UCSD-AML1 (cell line): ENCODE measurements around the gene REP15.
"Not testable (repeated sequence)": the region's sequence is repeated elsewhere in the genome, so short reads cannot be mapped to it uniquely, and the experiment has no call there.

Experiments
- DNase-seq: peaks from one replicate; lab custom pipeline; 2025; ENCODE audit not compliant: unreplicated experiment; lab: John Stamatoyannopoulos, UW

The REP15 gene

DNA sequence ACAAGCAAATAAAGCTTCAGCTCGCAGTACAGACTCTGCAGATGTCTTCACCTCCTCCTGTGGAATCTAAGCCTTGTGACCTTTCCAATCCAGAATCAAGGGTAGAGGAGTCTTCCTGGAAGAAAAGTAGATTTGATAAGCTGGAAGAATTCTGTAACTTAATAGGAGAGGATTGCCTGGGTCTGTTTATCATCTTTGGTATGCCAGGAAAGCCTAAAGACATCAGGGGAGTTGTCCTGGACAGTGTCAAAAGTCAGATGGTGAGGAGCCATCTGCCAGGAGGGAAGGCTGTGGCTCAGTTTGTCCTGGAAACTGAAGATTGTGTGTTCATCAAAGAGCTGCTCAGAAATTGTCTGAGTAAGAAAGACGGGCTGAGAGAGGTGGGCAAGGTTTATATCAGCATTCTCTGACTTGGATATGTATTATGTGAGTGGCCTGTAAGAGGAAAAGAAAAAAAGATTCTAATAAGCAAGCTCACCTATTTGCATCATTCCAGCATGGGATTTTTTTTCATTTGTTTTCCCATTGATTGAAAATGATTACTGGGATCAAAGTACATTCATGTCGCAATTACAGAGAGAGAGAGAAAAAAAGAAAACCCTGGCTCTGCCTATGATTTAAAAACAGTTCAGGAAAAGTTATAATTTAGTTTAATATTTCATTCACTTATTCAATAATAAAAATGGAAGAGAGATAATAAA lies 767 bp downstream of the REP15 start:
- no peak for DNase-seq

DNA sequence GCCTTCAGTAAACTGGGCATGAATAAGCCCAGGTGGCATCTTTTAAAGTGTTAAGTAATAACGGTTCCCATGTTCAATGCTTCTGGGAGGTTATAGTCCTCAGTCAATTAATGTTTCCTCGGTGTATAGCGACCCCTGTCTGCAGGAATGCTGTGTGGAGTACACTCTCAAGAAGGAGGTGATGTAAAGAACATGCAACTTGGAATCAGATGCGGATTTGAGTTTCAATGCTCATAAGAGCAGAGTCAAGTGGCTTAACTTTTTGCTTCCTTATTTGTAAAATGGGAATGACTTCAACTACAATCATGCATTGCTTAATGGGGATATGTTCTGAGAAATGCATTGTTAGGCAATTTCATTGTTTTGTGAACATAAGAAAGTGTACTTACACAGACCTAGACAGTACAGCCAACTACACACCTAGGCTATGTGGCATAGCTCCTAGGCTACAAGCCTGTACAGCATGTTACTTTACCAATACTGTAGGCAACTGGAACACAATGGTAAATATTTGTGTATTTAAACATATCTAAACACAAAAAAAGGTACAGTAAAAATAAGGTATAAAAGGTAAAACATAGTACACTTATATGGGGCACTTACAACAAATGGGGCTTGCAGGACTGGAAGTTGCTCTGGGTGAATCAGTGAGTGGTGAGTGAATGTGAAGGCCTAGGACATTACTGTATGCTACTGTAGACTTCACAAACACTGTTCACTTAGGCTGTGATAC lies 7.6 kb downstream of the REP15 start:
- peak; percentile 42 for DNase-seq

DNA sequence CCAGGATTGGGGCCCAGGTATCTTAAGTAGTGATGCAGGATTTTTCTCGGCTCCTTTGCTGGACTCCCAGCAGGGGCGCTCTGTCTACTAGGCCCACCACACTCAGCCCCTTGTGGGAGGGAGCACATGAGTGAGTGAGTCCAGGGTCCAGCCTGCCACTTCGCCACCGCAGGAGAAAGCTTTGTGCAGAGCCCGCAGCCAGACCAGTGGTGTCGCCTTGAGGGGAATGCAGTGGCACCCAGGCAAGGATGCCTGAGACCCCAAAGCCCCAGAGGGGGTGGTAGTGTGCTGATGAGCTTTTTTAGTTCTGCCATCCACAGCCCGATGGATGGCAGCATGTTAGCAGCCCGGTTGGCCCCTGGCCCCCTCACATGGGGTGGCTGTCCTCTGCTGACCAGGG lies 9.0 kb downstream of the REP15 start:
- no peak for DNase-seq

DNA sequence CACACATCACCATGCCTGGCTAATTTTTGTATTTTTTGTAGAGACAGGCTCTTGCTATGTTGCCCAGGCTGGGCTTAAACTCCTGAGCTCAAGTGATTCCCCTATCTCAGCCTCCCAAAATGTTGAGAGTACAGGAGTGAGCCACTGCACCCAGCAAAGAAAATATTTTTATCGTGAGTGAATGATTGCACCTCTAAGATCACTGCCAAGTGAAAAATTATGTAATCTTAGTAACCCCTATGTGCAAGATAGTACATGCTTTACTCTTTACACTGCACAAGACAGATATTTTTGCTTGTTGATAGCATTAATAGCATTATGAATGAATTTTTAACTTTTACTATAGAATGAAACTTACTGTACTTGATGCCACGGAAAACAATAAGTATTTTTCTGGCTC lies 11.0 kb downstream of the REP15 start:
- no peak for DNase-seq

DNA sequence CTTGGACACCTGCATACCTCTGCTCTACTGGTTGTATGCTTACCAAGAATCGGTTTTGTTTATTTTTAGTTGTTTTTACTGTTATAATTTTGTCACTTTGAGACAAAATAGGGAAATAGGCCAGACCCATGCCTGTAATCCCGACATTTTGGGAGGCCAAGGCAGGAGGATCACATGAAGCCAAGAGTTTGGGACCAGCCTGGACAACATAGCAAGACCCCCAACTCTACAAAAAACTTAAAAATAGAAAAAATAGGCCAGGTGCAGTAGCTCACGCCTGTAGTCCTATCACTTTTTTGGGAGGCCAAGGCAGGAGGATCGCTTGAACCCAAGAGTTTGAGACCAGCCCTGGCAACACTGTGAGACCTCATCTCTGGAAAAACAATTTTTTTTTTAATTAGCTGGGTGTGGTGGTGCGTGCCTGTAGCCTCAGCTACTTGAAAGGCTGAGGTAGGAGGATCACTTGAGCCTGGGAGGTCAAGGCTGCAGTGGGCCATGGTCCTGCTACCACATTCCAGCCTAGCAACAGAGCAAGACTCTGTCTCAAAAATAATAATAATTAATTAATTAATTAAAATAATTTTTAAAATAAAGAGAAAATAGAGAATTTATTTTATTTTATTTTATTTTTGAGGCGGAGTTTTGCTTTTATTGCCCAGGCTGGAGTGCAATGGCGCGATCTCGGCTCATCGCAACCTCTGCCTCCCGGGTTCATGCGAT lies 13.1 kb downstream of the REP15 start:
- DNase-seq = no peak

DNA sequence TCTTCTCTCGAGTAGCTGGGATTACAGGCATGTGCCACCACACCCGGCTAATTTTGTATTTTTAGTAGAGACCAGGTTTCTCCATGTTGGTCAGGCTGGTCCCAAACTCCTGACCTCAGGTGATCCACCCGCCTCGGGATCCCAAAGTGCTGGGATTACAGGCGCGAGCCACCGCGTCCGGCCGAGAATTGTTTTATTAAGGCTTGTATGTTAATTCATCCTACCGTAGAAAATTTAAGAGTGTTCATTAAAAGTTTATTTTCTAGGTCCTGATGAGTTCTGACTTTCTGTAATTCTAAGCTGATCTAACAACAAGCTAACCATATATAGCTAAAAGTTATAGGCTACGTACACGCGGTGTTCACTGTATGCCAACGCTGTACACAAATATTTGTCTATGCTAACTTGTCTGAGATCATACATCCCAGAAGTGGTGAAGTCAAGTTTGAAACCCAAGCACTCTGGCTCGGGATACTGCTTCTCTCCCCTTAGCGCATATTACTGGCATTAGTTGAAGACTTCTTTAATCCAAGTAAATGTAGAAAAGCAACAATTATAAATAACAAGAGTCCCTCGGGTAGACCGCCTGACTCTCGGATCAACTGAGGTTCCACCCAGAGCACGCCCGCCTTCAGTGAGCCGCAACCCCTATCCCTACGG lies 13.8 kb downstream of the REP15 start:
- no peak for DNase-seq

DNA sequence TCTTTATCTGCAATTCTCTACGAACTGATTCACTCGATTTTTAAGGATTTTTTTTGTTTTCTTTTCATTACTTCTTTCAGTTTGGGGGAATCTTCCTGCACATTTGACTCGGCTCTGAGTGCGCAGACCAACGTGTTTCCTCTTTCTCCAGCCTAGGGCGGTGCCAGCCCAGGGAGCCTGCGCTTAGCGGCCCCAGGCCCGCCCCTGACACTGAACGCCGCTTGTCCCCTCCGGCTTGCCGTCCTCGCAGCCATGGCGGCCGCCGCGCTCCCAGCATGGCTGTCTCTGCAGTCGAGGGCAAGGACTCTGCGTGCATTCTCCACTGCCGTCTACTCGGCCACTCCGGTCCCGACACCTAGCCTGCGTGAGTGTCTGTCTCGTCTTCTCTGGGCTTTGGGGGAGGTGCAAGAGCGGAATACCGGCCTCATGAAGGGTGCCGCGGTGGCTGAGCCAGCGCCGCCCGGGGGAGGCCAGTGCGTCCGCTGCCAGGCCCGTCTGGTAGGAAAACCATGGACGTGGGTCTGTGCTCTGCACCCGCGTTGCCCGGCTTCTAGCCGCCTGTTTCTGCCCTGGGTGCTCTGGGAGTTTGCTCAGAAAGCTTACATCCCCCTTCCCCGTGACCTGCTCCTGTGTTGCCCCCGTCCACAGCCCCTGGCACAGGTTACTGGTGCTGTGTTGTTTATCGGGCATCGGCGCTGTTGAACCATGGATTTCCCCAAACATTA lies 14.5 kb downstream of the REP15 start, which contains the start of gene MRPS35:
MRPS35 (plus strand) TSS at position 241 of the 725 bp plus-strand sequence; CDS start at position 253, 12 bp downstream.
- peak; percentile 89 for DNase-seq

DNA sequence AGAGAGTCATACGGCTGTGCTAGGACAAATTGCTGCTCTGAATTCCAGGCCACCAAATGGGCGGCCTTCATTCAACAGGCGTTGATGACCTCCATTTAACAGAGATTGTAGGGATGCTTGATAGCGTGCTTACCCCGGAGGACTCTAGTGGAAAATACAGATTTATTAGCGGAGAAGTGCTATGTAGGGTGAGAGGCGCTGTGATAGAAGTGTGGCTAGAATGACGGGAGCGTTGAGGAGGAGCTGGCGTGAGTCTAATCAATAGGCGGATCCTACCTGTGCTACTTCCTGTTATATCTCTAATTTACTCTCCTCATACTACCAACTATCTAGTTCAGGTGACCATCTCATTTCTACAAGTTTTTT lies 15.1 kb downstream of the REP15 start:
- no peak for DNase-seq

DNA sequence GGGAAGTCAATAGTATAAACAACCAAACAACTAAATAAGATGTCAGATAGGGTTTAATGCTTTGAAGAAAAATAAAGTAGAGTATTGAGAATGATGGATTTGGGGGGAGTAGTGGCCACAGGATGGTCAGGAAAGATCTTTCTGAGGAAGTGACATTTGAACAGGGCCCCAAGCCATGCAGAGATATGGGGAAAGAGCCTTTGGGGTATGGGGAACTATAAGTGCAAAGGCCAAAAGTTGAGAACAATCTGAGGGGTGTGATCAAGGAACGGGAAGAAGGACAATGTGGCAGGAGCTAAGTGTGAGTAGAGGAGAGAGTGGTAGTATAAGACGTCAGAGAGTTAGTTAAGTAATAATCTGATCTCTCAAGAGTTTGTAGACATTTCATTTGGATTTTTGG lies 15.7 kb downstream of the REP15 start:
- no peak for DNase-seq

DNA sequence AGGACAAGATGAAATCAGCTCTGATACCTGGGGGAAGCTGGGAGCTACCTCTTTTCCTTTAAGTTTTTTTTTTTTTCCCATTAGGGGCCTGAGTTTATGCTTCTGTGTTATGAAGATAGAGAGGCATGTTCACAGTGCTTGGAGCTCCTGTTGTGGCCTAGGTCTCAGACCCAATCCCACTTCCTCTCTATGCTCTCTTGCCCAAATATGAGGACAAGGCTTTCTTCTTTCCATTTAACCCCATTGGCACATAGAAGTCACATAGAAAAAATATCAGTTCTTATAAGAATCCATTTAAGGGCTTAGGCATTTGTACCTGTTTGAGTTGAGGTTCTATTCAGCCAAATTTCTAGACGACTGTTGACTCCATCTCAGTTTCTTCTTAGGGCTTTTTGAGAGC lies 27.0 kb downstream of the REP15 start:
- no peak for DNase-seq

DNA sequence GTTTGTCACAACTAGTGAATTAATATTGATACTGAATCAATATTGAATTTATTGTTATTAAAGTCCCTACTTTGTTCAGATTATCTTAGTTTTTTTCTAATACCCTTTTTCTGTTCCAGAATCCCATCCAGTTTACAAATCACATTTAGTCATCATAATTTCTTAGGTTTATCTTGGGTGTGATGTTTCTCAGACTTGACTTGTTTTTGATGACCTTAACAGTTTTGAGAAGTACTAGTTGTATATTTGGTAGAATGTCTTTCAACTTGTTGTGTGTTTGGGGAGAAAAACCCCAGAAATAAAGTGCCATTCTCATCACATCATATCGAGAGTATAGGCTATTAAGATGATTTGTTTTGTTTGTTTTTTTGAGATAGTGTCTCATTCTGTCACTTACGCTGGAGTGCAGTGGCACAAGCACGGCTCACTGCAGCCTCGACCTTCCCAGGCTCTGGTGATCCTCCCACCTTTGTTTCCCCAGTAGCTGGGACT lies 33.9 kb downstream of the REP15 start:
- DNase-seq = no peak

DNA sequence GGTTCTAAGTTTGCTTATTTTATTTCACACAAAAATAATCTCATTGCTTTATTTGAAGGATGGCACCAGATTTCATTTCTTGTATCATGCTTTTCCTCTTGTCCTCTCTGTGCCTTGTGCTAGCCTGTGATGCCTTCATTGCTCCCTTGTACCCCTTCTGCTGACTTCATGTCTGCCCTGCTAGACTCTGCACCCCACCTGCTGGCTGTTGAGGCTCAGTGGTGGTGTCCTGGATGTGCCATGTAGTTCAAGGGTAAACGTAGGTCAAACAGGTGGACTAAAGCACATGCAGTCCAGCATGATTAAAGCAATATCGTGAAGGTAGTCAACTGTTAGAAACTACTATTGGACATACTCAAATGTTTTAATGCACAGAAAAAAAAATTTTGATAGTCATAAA lies 36.0 kb downstream of the REP15 start:
- no peak for DNase-seq

DNA sequence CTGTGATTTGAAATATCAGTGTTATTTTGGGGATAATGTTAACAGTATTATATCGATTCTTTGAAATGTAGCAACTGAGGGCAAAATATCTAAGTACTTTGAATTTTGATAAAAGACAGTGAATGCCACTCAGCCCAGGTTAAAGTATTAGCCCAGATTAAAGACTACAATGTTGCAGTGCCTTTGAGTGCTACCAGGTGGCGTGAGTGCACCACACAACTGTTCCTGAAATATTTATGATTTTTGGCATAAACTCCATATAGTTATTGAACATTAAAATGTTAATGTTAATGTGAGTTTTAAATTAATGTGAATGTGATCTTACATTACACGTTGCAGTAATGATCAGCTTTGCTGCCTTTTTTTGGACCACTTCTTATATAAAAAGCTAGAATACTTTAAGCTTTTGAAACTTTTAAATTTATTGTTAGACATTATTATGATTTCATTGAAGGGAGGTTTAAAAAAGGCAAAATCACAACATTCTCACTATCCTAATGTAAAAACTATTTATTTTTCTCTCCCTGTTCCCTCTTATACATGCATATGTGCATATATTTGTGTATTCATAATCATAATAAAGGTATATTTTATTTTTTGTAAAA lies 36.9 kb downstream of the REP15 start:
- DNase-seq = peak; percentile 10

DNA sequence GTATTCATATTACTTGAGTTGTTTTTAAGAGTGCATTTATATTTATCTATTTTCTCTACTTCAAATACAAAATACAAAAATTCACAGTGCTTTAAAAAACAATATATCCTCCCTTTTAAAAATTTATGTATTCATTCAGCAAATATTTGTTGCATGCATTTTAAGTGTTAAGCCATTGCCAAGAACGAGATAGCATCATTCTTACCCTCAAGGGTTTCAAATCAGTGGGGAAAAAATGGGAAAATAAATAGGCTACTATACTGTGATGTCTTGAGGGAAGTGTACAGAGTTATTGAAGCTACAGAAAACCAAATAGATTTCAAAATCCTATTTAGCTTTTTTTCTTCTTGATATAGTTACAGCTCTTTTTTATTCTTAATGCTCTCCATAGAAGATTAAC lies 37.5 kb downstream of the REP15 start:
- DNase-seq = no peak

DNA sequence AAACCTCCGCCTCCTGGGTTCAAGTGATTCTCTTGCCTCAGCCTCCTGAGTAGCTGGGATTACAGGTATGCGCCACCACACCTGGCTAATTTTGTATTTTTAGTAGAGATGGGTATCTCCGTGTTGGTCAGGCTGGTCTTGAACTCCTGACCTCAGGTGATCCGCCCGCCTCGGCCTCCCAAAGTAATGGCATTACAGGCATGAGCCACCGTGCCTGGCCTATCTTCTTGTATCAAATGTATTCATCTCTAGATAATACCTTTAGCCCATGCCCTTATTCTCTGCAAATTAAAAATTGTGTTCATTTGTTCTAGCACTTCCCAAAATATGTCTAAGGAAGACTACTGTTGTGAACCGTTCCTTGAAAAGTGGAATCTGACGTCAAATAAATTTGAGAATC lies 38.1 kb downstream of the REP15 start:
- DNase-seq = not testable (repeated sequence)

DNA sequence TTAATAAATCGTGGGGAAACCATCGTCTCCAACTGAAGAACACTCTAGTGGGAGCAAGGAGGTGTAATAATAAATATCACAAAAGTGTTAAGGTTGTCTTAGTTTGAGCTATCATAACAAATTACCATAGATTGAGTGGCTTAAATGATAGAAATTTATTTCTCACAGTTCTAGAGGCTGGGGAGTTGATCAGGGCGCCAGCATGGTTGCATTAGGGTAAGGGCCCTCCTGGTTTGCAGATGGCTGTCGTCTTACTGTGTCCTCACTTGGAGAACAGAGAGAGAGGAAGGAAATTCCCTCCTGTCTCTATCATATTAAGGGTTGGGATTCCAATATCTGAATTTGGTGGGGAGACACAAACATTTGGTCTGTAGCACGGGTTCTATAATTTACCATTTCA lies 47.4 kb downstream of the REP15 start:
- no peak for DNase-seq

DNA sequence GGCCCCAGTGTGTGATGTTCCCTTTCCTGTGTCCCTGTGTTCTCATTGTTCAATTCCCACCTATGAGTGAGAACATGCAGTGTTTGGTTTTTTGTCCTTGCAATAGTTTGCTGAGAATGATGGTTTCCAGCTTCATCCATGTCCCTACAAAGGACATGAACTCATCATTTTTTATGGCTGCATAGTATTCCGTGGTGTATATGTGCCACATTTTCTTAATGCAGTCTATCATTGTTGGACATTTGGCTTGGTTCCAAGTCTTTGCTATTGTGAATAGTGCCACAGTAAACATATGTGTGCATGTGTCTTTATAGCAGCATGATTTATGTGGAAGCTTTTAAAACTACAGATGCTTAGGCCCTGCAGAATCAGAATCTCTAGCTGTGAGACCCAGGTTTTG lies 49.5 kb downstream of the REP15 start:
- not testable (repeated sequence) for DNase-seq
